Activated CD8-positive, alpha-beta memory T cell treated with anti-CD3 and anti-CD28 coated beads, Interleukin-2, amount 10 ng/mL, durations not matched to agents 7 days and 5 days (primary cell): ENCODE data around the gene PHACTR2. TPM values are rescaled to one million over a fixed set of nuclear protein-coding genes. Genes with fewer than 3 reads are reported as not detected.
"Not testable (repeated sequence)": the region's sequence is repeated elsewhere in the genome, so short reads cannot be mapped to it uniquely, and the experiment has no call there.

Source experiments
- ATAC-seq: fragments of 150-1000 bp; cut with Tn5 transposase; one replicate; pipeline ENCODE4 v1.10.0; 2021; ENCODE audit warnings: moderate library complexity
- CTCF ChIA-PET: fragments of 350-600 bp; sonication (Branson Sonifier 250); formaldehyde crosslinking; loops from one replicate; lab custom pipeline; 2021; ENCODE audit warnings: antibody characterized with exemption; lab: Charles Lee
- DNase-seq: peaks from one replicate; pipeline ENCODE4 v3.0.0-alpha.2; 2020
- H3K27ac Mint-ChIP-seq: one replicate; pipeline ENCODE4 v1.8.0; 2021; ENCODE audit warnings: mild to moderate bottlenecking, mixed read lengths
- H3K27me3 Mint-ChIP-seq: one replicate; pipeline ENCODE4 v1.8.0; 2021; ENCODE audit warnings: mixed read lengths
- H3K36me3 Mint-ChIP-seq: one replicate; pipeline ENCODE4 v1.8.0; 2021; ENCODE audit warnings: mild to moderate bottlenecking, mixed read lengths
- H3K4me1 Mint-ChIP-seq: one replicate; pipeline ENCODE4 v1.8.0; 2021; ENCODE audit warnings: mixed read lengths
- H3K4me3 Mint-ChIP-seq: one replicate; pipeline ENCODE4 v1.8.0; 2021; ENCODE audit warnings: mild to moderate bottlenecking, moderate library complexity, mixed read lengths
- H3K9me3 Mint-ChIP-seq: one replicate; pipeline ENCODE4 v1.8.0; 2022; ENCODE audit warnings: low read depth, mixed read lengths
- total RNA-seq, 2 experiments: library from RNA; stranded (reverse); gene quantifications; one replicate each; pipeline ENCODE4 v1.2.3, GENCODE V29; 2021

PHACTR2 gene
- total RNA-seq, 2 experiments from 2014 or later, result 24.2 to 28.0 TPM

GRCh38 chr6:143843677-143843999 is 165.9 kb downstream of the PHACTR2 start:
- Mint-ChIP-seq H3K9me3 (no peaks in the 10 kb centered on the region), H3K27me3 (no peaks in the 10 kb centered on the region), H3K27ac (peak overlapping the region; percentile 95), H3K4me3 (peak overlapping the region; percentile 96), H3K4me1 (peaks cover 25% of the 10 kb centered on the region), H3K36me3 (peaks cover 36% of the 10 kb centered on the region)
- no peak for ATAC-seq
- no peak for DNase-seq
- CTCF ChIA-PET, result interaction anchor here (1.0 to 3.5 kb wide), 6 partner anchors 21 to 332 kb away, joined by 3 to 17 read pairs (median 4); partner anchors contain the start of gene FUCA2

- no peaks in the 10 kb centered on the region for H3K9me3 Mint-ChIP-seq
- peak overlapping the region; percentile 96 for H3K4me3 Mint-ChIP-seq
- DNase-seq, result no peak
- no peaks in the 10 kb centered on the region for H3K27me3 Mint-ChIP-seq
- ATAC-seq, result no peak
- peaks cover 25% of the 10 kb centered on the region for H3K4me1 Mint-ChIP-seq
- CTCF ChIA-PET, result interaction anchor here (1.5 to 3.5 kb wide), 5 partner anchors 28 to 333 kb away, joined by 4 to 17 read pairs (median 5); partner anchors contain the start of gene FUCA2
- peaks cover 40% of the 10 kb centered on the region for H3K36me3 Mint-ChIP-seq
- peak overlapping the region; percentile 95 for H3K27ac Mint-ChIP-seq
Measured at GRCh38 chr6:143844006-143844405, 166.2 kb downstream of the PHACTR2 start.

- ATAC-seq (no peak), DNase-seq (no peak)
- Mint-ChIP-seq H3K27ac (no peak overlapping the region), H3K4me3 (no peak overlapping the region), H3K9me3 (no peaks in the 10 kb centered on the region), H3K36me3 (peaks cover 50% of the 10 kb centered on the region), H3K27me3 (no peaks in the 10 kb centered on the region), H3K4me1 (peaks cover 25% of the 10 kb centered on the region)
- CTCF ChIA-PET, result interaction anchor here (3.5 kb wide), 1 partner anchor 269 kb away, joined by 17 read pairs; no protein-coding TSS in a partner anchor
Measured at GRCh38 chr6:143845033-143845432, 167.3 kb downstream of the PHACTR2 start.

GRCh38 chr6:143851706-143852105 is 173.9 kb downstream of the PHACTR2 start:
- H3K4me3 Mint-ChIP-seq, H3K27me3 Mint-ChIP-seq, CTCF ChIA-PET, DNase-seq, H3K27ac Mint-ChIP-seq, ATAC-seq, H3K4me1 Mint-ChIP-seq, H3K9me3 Mint-ChIP-seq: not testable (repeated sequence)
- H3K36me3 Mint-ChIP-seq, result peaks cover 93% of the 10 kb centered on the region

- H3K4me3 Mint-ChIP-seq, H3K4me1 Mint-ChIP-seq, H3K9me3 Mint-ChIP-seq, H3K27me3 Mint-ChIP-seq, DNase-seq, CTCF ChIA-PET, H3K27ac Mint-ChIP-seq, ATAC-seq: not testable (repeated sequence)
- peaks cover 91% of the 10 kb centered on the region for H3K36me3 Mint-ChIP-seq
Measured at GRCh38 chr6:143855057-143855456, 177.3 kb downstream of the PHACTR2 start.

GRCh38 chr6:143856762-143857161 is 179.0 kb downstream of the PHACTR2 start:
- H3K9me3 Mint-ChIP-seq, DNase-seq, H3K4me1 Mint-ChIP-seq, H3K4me3 Mint-ChIP-seq, ATAC-seq, CTCF ChIA-PET, H3K27ac Mint-ChIP-seq, H3K27me3 Mint-ChIP-seq: not testable (repeated sequence)
- H3K36me3 Mint-ChIP-seq, result peaks cover 86% of the 10 kb centered on the region

GRCh38 chr6:143857651-143858050 is 179.9 kb downstream of the PHACTR2 start:
- ATAC-seq, result no peak
- H3K4me1 Mint-ChIP-seq, result no peaks in the 10 kb centered on the region

GRCh38 chr6:143859891-143860660 is 182.3 kb downstream of the PHACTR2 start:
- Mint-ChIP-seq H3K36me3 (peaks cover 73% of the 10 kb centered on the region), H3K27me3 (no peaks in the 10 kb centered on the region), H3K27ac (no peak overlapping the region), H3K9me3 (no peaks in the 10 kb centered on the region), H3K4me3 (no peak overlapping the region), H3K4me1 (no peaks in the 10 kb centered on the region)
- DNase-seq, result no peak
- no peak for ATAC-seq
- CTCF ChIA-PET, result interaction anchor here (1.0 to 2.0 kb wide), 3 partner anchors 80 to 284 kb away, joined by 3 to 7 read pairs (median 5); no protein-coding TSS in a partner anchor

More at GRCh38 chr6:143857651-143858050, 179.9 kb downstream of the PHACTR2 start:
- Mint-ChIP-seq H3K9me3 (no peaks in the 10 kb centered on the region), H3K27ac (no peak overlapping the region), H3K36me3 (peaks cover 82% of the 10 kb centered on the region), H3K27me3 (no peaks in the 10 kb centered on the region), H3K4me3 (no peak overlapping the region)
- CTCF ChIA-PET, result no interaction called here
- no peak for DNase-seq

GRCh38 chr6:143863771-143864170 is 186.0 kb downstream of the PHACTR2 start:
- no peak overlapping the region for H3K27ac Mint-ChIP-seq
- no peak overlapping the region for H3K4me3 Mint-ChIP-seq
- ATAC-seq (no peak), DNase-seq (no peak)
- no peaks in the 10 kb centered on the region for H3K27me3 Mint-ChIP-seq
- peaks cover 47% of the 10 kb centered on the region for H3K36me3 Mint-ChIP-seq
- CTCF ChIA-PET, result no interaction called here
- peaks cover 2% of the 10 kb centered on the region for H3K9me3 Mint-ChIP-seq
- no peaks in the 10 kb centered on the region for H3K4me1 Mint-ChIP-seq

- Mint-ChIP-seq H3K9me3 (peaks cover 2% of the 10 kb centered on the region), H3K36me3 (peaks cover 44% of the 10 kb centered on the region), H3K27me3 (no peaks in the 10 kb centered on the region), H3K4me1 (no peaks in the 10 kb centered on the region), H3K27ac (no peak within 1 kb of the TSS), H3K4me3 (no peak within 1 kb of the TSS)
- DNase-seq (no peak), ATAC-seq (no peak)
- CTCF ChIA-PET, result no interaction called here
Measured at GRCh38 chr6:143864234-143864633, 186.5 kb downstream of the PHACTR2 start, which contains the start of gene ZC2HC1B. TSS of gene ZC2HC1B (plus strand) at chr6:143864474. CDS start at chr6:143864540, 66 bp downstream.

- DNase-seq, result no peak
- peaks cover 2% of the 10 kb centered on the region for H3K9me3 Mint-ChIP-seq
- H3K4me3 Mint-ChIP-seq, result no peak overlapping the region
- CTCF ChIA-PET, result no interaction called here
- H3K4me1 Mint-ChIP-seq, result peaks cover 3% of the 10 kb centered on the region
- peaks cover 29% of the 10 kb centered on the region for H3K36me3 Mint-ChIP-seq
- no peaks in the 10 kb centered on the region for H3K27me3 Mint-ChIP-seq
- no peak overlapping the region for H3K27ac Mint-ChIP-seq
- no peak for ATAC-seq
Measured at GRCh38 chr6:143867236-143867635, 189.5 kb downstream of the PHACTR2 start.

- H3K4me3 Mint-ChIP-seq, ATAC-seq, H3K9me3 Mint-ChIP-seq, DNase-seq, H3K27ac Mint-ChIP-seq, H3K27me3 Mint-ChIP-seq, CTCF ChIA-PET: not testable (repeated sequence)
- peaks cover 15% of the 10 kb centered on the region for H3K4me1 Mint-ChIP-seq
- H3K36me3 Mint-ChIP-seq, result peaks cover 26% of the 10 kb centered on the region
Measured at GRCh38 chr6:143868808-143869207, 191.0 kb downstream of the PHACTR2 start.

GRCh38 chr6:143871202-143871730 is 193.5 kb downstream of the PHACTR2 start:
- not testable (repeated sequence) for DNase-seq, H3K27me3 Mint-ChIP-seq, H3K9me3 Mint-ChIP-seq, ATAC-seq, H3K27ac Mint-ChIP-seq, H3K4me3 Mint-ChIP-seq
- Mint-ChIP-seq H3K4me1 (peaks cover 15% of the 10 kb centered on the region), H3K36me3 (peaks cover 18% of the 10 kb centered on the region)
- CTCF ChIA-PET, result interaction anchor here (0.9 to 1.4 kb wide), 2 partner anchors 28 to 71 kb away, joined by 3 to 4 read pairs; partner anchors contain the start of gene LTV1
